Activated CD4-positive, alpha-beta T cell treated with anti-CD3 and anti-CD28 coated beads for 4 hours (primary cell): ENCODE data around the gene MNS1.
"Not testable (repeated sequence)": the region's sequence is repeated elsewhere in the genome, so short reads cannot be mapped to it uniquely, and the experiment has no call there.

Experiments
- DNase-seq, 2 donors: peaks; one replicate each; pipeline ENCODE4 v3.0.0-alpha.2; 2020

MNS1 gene, protein sequence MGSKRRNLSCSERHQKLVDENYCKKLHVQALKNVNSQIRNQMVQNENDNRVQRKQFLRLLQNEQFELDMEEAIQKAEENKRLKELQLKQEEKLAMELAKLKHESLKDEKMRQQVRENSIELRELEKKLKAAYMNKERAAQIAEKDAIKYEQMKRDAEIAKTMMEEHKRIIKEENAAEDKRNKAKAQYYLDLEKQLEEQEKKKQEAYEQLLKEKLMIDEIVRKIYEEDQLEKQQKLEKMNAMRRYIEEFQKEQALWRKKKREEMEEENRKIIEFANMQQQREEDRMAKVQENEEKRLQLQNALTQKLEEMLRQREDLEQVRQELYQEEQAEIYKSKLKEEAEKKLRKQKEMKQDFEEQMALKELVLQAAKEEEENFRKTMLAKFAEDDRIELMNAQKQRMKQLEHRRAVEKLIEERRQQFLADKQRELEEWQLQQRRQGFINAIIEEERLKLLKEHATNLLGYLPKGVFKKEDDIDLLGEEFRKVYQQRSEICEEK

DNA sequence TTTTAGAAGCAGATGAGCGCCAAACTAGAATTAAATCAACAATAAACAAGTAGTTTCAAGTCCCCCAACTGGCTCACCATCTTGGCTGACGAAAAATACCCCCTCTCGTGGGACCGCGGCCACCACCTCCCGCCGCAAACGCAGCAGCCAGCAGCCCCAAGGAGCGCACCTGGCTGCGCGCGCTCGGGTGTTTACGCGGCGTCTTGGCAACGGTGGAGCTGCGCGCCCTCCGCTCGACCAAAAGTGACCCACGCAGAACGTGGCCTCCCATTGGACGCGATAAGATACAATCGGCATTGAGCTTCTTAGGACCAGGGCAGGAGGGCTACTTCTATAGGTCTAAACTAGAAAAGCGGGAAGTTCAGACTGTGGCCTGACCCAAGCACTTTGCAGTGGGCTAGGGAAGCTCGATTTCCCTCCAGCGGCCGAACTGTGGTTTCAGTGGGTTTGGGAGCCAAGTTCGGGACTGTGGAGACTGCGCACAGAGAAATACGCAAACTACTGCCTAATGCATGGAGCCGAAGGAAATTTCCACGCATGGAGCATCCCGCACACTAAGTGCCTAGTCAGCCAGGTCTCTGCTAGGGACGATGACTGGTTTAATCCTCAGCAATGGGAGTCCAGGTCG is at the start of gene MNS1:
Gene MNS1, minus strand, starts transcription at position 245 of the 628 bp plus-strand sequence. Its CDS starts 165 bp downstream, at position 80.
- peak; percentile 4 to 24 for DNase-seq

GRCh38 chr15:56496635-56497034 is 31.7 kb upstream of the MNS1 start:
- no peak for DNase-seq

GRCh38 chr15:56495533-56495932 is 30.6 kb upstream of the MNS1 start:
- DNase-seq: no peak

DNA sequence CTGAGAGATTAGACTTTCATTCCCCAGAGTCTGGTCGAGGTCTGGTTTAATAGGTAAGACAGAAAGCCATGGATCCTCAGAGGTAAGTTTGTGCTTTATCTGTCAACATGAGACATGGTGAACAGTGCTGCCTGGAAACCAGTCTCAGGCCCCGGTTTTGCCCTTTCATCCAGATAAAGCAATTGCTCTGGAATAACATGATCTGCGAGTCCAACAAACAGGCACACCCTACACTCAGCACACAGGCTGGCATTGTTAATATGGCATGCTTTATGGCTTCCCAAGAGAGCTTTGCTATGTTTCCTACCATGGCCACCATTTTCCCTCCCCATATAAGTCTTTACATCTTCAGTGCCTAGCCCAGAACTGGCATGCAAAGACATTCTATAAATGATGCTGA is 30.1 kb upstream of the MNS1 start:
- no peak for DNase-seq

- no peak for DNase-seq
Measured at GRCh38 chr15:56492791-56493555, 28.0 kb upstream of the MNS1 start.

GRCh38 chr15:56492236-56492635 is 27.3 kb upstream of the MNS1 start:
- no peak for DNase-seq

GRCh38 chr15:56491110-56491722 is 26.3 kb upstream of the MNS1 start:
- peak; percentile 15 to 43 for DNase-seq

- no peak for DNase-seq
Measured at GRCh38 chr15:56490461-56490860, 25.5 kb upstream of the MNS1 start.

DNA sequence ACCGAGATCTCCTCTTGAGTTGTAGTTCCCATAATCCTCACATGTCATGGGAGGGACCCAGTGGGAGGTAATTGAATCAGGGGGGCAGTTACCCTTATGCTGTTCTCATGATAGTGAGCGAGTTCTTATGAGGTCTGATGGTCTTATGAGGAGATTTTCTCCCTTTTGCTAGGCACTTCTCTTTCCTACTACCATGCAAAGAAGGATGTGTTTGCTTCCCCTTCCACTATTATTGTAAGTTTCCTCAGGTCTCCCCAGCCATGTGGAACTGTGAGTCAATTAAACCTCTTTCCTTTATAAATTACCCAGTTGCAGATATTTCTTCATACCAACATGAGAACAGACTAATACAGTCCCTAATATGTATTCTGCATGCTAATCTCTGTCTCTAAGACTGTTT is 21.3 kb upstream of the MNS1 start:
- not testable (repeated sequence) for DNase-seq

GRCh38 chr15:56485426-56485825 is 20.5 kb upstream of the MNS1 start:
- DNase-seq: not testable (repeated sequence)

DNA sequence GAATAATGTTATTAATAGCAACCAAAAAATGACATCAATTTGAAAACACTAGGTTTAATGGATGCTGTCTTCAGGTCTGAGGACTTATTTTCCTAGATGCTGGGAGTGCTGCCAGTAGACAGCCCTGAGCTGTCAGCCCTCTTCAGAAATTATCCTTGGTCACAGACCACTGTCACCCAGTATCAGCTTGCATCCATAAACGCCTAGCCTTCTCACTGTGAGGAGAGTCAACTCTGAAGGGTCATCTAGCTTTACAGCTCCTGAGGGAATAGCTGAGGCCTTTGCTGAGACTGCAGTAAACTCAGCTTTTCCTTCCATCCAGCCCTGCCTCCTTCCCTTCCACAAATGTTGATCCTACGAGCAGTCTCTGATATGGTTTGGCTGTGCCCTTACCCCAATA is 19.4 kb upstream of the MNS1 start:
- DNase-seq: no peak

DNA sequence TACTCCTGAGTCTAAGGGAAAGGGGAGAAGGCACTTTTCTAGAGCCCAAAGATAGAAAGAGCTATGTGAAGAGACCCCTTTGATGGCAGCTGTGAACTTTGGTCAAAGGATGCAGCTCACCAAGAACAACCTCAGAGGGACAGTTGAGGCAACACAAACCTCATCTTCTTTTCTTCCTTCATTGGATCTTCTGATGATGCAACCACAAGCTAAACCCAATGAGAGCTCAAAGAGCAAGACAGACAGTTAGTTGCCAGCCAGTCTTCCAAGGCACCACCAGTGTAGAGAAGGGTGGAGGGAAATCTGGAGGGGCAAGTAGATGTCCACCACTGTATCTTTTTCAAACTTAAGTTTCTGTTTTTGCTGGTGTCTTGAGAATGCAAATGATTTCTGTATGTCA is 10.4 kb upstream of the MNS1 start:
- DNase-seq: no peak

GRCh38 chr15:56473017-56473416 is 8.1 kb upstream of the MNS1 start:
- no peak for DNase-seq

DNA sequence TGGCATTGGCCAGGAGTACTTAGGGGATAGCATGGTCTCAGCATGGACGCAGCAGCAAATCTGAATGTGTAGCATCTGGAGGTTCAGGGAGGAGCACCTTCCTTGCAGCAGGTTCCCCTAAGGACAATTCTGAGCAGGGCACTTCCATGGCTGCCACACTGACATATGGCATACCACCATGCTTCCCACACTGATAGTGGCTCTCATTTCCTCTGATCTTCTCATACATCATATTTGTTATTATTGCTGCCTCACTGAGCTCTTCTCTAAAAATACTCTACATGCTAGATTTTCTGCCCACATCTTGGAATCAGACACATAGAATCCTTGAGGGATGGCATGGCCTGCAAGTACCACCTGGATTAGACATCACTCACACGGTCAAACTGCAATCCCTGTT is 7.3 kb upstream of the MNS1 start:
- no peak for DNase-seq

- DNase-seq: no peak
Measured at GRCh38 chr15:56471440-56472069, 6.6 kb upstream of the MNS1 start.

GRCh38 chr15:56469483-56469882 is 4.5 kb upstream of the MNS1 start:
- no peak for DNase-seq

GRCh38 chr15:56468401-56468800 is 3.5 kb upstream of the MNS1 start:
- DNase-seq: no peak

GRCh38 chr15:56467616-56468015 is 2.7 kb upstream of the MNS1 start:
- DNase-seq: no peak

- DNase-seq: no peak
Measured at GRCh38 chr15:56460947-56461346, 4.0 kb downstream of the MNS1 start.

DNA sequence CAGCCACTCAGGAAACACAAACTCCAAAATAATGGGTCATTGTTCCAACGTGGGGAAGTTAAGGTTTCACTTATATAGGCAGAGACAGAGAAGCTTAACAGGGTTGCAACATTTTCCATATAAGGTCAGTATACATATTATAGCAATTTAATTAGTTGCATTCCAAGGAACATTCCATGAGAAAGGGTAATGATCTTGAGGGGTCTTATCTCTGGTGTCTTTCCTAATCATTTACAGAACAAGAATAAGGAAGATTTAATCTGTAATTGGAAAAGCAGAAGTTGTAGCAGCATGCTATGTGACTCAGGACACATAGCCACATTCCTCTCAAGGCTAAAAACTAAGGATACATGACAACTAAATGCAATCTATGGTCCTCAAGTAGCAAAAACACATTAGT is 4.9 kb downstream of the MNS1 start:
- no peak for DNase-seq

DNA sequence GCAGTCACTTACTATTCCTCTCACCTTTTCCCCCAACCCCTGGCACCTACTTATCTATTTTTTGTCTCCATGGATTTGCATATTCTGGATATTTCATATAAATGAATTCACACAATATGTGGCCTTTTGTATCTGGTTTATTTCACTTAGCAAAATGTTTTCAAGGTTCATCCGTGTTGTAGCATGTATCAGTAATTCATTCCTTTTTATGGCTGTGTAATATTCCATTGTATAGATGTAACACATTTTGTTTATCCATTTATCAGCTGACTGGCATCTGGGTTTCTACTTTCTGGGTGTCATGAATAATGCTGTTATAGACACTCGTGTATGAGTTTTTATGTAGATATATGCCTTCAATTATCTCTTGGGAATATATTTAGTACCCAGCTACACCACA is 5.8 kb downstream of the MNS1 start:
- no peak for DNase-seq

GRCh38 chr15:56456229-56456628 is 8.7 kb downstream of the MNS1 start:
- no peak for DNase-seq

- no peak for DNase-seq
Measured at GRCh38 chr15:56454836-56455235, 10.1 kb downstream of the MNS1 start.
